Osteoblast (primary cell): Measurements from ENCODE around the gene DNAJC18. TPM values are rescaled to one million over a fixed set of nuclear protein-coding genes. Genes with fewer than 3 reads are reported as not detected.
"Not testable (repeated sequence)": the region's sequence is repeated elsewhere in the genome, so short reads cannot be mapped to it uniquely, and the experiment has no call there.

Experiments
- DNase-seq: peaks from one replicate; pipeline ENCODE4 v3.0.0; 2011; ENCODE audit warnings: low spot score, mixed read lengths; ENCODE audit not compliant: insufficient read length; ENCODE audit errors: missing footprints
- H2AFZ ChIP-seq: 2 replicates; pipeline ENCODE4 v1.6.0; 2011; ENCODE audit warnings: mild to moderate bottlenecking, low read length
- H3K27ac ChIP-seq: 2 replicates; pipeline ENCODE4 v1.5.1; 2011; ENCODE audit warnings: mild to moderate bottlenecking, low read depth, low read length, moderate library complexity
- H3K27me3 ChIP-seq: 2 replicates; pipeline ENCODE4 v1.6.0; 2012; ENCODE audit warnings: mild to moderate bottlenecking, control low read depth, inconsistent platforms, low read length, moderate library complexity; ENCODE audit not compliant: insufficient read depth
- H3K36me3 ChIP-seq: 2 replicates; pipeline ENCODE4 v1.5.1; 2011; ENCODE audit warnings: mild to moderate bottlenecking, low read length, control low read depth, moderate library complexity; ENCODE audit not compliant: insufficient read depth
- H3K4me1 ChIP-seq: 2 replicates; pipeline ENCODE4 v1.5.1; 2011; ENCODE audit warnings: mild to moderate bottlenecking, low read length, control low read depth, moderate library complexity; ENCODE audit not compliant: insufficient read depth
- H3K4me2 ChIP-seq: 2 replicates; pipeline ENCODE4 v1.6.0; 2011; ENCODE audit warnings: mild to moderate bottlenecking, low read length; ENCODE audit not compliant: insufficient read depth
- H3K4me3 ChIP-seq: fragments of 200-600 bp; sonication (generic); 3 replicates; pipeline ENCODE4 v1.5.1; 2012; ENCODE audit warnings: mild to moderate bottlenecking, low read length, inconsistent platforms; ENCODE audit not compliant: insufficient read depth
- H3K79me2 ChIP-seq: 2 replicates; pipeline ENCODE4 v1.6.0; 2012; ENCODE audit warnings: mild to moderate bottlenecking, low read length, control low read depth, inconsistent platforms; ENCODE audit not compliant: insufficient read depth
- H3K9me3 ChIP-seq: 2 replicates; pipeline ENCODE4 v1.5.1; 2011; ENCODE audit warnings: low read depth, low read length, control low read depth
- H4K20me1 ChIP-seq: 2 replicates; pipeline ENCODE4 v1.6.0; 2012; ENCODE audit warnings: mild to moderate bottlenecking, low read length, control low read depth; ENCODE audit not compliant: insufficient read depth
- total RNA-seq: library from RNA; depleted of rRNA; stranded (reverse); fragments of >200 nt; gene quantifications from 2 replicates; pipeline ENCODE4 v1.2.3, GENCODE V29; 2012
- TF ChIP-seq, protein P1 (sequence below): IDR thresholded peaks from 2 replicates; pipeline ENCODE4 v1.5.1; 2011; ENCODE audit warnings: mild to moderate bottlenecking, low read depth, low read length, moderate library complexity; ENCODE audit errors: extremely low read depth

DNAJC18 gene
- total RNA-seq, 1 donor = 16.3 TPM

DNA sequence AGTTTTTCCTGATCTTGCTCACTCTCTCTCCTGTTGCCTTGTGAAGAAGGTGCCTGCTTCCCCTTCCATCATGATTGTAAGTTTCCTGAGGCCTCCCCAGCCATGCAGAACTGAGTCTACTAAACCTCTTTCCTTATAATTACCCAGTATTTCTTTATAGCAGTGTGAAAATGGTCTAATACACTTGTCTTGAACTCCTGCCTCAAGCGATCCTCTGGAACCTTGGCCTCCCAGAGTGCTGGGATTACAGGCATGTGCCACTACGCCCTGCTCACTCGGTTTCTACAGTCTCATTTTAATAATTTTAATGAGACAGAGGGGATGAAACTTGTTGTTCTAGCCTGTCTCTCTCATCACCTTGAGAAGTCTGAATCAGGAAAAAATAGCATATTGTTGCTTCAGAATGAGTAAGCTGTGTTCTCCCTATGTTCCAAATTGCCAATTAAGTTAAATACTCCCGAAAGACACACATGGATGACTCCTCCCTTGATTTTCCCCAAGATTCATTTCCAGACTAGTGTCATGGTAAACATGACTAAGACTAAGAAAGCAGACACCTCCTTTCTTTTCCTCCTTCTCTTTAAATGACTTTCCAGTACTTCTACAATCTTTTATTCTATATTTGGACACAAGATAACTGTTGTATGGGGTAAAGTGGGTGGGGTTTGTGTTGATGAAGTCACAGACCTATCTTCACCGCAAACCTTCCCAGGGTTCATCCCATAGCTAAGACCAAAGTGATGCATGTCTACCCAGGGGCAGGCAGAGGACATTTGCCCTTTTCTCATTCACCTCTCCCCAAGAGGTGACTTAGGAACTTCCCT, 7.8 kb upstream of the DNAJC18 start:
- Histone ChIP-seq H3K27ac (no peak overlapping the region), H3K4me1 (peaks cover 35% of the 10 kb centered on the region), H3K9me3 (no peaks in the 10 kb centered on the region), H3K36me3 (no peaks in the 10 kb centered on the region), H2AFZ (no peak overlapping the region), H3K27me3 (no peaks in the 10 kb centered on the region), H3K4me3 (no peak overlapping the region), H3K4me2 (peak overlapping the region; percentile 9), H4K20me1 (no peaks in the 10 kb centered on the region), H3K79me2 (no peaks in the 10 kb centered on the region)
- TF ChIP-seq, protein P1, sequence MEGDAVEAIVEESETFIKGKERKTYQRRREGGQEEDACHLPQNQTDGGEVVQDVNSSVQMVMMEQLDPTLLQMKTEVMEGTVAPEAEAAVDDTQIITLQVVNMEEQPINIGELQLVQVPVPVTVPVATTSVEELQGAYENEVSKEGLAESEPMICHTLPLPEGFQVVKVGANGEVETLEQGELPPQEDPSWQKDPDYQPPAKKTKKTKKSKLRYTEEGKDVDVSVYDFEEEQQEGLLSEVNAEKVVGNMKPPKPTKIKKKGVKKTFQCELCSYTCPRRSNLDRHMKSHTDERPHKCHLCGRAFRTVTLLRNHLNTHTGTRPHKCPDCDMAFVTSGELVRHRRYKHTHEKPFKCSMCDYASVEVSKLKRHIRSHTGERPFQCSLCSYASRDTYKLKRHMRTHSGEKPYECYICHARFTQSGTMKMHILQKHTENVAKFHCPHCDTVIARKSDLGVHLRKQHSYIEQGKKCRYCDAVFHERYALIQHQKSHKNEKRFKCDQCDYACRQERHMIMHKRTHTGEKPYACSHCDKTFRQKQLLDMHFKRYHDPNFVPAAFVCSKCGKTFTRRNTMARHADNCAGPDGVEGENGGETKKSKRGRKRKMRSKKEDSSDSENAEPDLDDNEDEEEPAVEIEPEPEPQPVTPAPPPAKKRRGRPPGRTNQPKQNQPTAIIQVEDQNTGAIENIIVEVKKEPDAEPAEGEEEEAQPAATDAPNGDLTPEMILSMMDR = no peak
- peak; percentile 71 for DNase-seq

DNA sequence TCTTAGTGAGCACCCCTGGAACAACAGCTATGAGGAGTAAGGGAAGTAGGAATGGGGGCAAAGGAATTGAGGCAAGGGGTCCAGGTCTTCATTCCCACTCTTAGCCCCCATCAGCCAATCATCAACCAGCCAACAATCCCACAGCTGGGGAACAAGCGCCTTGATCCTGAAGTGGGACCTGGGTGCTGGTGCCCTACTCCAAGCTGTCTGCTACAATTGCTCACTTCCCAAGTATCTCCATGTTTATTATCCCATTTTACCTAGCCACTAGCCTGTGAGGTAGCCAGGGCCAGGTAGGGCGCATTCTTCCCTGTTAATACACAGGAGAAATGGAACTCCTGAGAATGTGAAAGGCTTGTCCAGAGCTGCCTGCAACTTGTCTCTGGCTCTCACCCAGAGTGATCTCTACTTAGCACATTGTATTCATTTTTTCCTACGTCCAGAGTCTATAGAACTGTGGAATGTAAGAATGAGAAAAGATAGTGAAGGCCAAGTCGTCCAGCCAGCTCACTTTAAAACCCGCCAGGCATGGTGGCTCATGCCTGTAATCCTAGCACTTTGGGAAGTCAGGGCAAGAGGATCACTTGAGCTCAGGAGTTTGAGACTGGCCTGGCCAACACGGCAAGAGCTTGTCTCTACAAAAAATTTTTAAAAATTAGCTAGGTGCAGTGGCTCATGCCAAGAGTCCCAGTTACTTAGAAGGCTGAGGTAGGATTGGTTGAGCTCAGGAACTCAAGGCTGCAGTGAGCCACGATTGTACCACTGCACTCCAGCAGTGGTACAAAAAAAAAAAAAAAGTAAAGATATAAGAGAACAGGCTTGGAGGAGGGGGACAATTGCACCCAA, 6.2 kb upstream of the DNAJC18 start:
- Histone ChIP-seq H3K27me3 (no peaks in the 10 kb centered on the region), H3K4me1 (peaks cover 35% of the 10 kb centered on the region), H3K4me2 (no peak overlapping the region), H4K20me1 (no peaks in the 10 kb centered on the region), H3K36me3 (no peaks in the 10 kb centered on the region), H2AFZ (no peak overlapping the region), H3K9me3 (no peaks in the 10 kb centered on the region), H3K27ac (peak overlapping the region; percentile 31), H3K4me3 (no peak overlapping the region), H3K79me2 (no peaks in the 10 kb centered on the region)
- TF ChIP-seq, protein P1 = no peak
- DNase-seq = peak; percentile 63

DNA sequence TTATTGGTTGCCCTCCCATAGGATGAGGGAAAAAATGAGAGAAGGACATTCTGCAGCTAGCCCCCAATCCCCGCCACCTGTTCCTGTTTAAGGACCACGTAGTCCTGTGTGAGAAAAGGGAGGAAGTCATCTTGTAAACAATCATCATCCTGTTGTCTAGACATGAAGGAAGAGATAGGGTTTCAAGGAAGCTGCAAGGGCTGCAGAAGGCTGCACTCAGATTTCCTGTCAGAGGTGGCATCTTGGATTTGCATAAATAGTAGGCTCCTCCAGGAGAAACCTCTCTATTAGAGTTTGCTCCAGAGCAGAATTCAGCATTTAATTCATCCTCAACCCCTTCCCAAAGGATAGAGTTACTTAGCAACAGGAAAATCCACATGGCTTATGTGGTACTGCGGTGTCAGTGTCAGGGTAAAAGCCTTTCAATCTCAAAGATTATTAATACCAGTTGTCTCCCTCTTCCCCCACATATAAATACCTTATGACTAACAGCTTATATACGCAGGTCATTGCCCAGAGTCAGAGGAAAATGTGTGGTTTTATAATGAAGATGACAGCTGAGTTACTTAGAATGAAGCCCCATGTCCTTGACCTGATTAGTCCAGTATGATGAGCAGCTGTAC, 4.6 kb upstream of the DNAJC18 start:
- peak overlapping the region; percentile 12 for H3K4me2 ChIP-seq
- H3K4me3 ChIP-seq = no peak overlapping the region
- DNase-seq = peak; percentile 57
- H3K27ac ChIP-seq = peak overlapping the region; percentile 24
- no peaks in the 10 kb centered on the region for H3K9me3 ChIP-seq
- H3K4me1 ChIP-seq = peaks cover 41% of the 10 kb centered on the region
- H2AFZ ChIP-seq = no peak overlapping the region
- no peaks in the 10 kb centered on the region for H4K20me1 ChIP-seq
- no peaks in the 10 kb centered on the region for H3K36me3 ChIP-seq
- no peaks in the 10 kb centered on the region for H3K79me2 ChIP-seq
- H3K27me3 ChIP-seq = no peaks in the 10 kb centered on the region
- TF ChIP-seq, protein P1 = no peak

DNA sequence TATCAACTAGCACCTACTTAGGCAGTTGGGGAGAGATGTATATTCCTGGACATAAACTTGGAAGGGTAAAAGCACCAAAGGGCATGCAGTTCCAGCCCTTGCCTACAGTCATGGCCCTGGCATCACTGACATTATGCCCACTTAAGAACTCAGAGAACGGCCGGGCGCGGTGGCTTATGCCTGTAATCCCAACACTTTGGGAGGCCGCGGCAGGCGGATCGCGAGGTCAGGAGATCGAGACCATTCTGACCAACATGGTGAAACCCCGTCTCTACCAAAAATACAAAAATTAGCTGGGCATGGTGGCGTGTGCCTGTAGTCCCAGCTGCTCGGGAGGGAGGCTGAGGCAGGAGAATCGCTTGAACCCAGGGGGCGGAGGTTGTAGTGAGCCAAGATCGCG, 1.1 kb upstream of the DNAJC18 start:
- H3K4me2 ChIP-seq, H3K79me2 ChIP-seq, H2AFZ ChIP-seq, H3K27me3 ChIP-seq, H3K4me3 ChIP-seq, H3K9me3 ChIP-seq, H3K36me3 ChIP-seq, H3K27ac ChIP-seq, H4K20me1 ChIP-seq: not testable (repeated sequence)
- H3K4me1 ChIP-seq = peaks cover 29% of the 10 kb centered on the region
- DNase-seq = peak; percentile 49
